HCT116 (cell line): ENCODE results near the gene SARS1. TPM values are rescaled to one million over a fixed set of nuclear protein-coding genes. Genes with fewer than 3 reads are reported as not detected.

Experiments used
- ATAC-seq: fragments of 200-7000 bp; cut with Tn5 transposase; 2 replicates; pipeline ENCODE4 v1.9.1; 2020; ENCODE audit warnings: mild to moderate bottlenecking, moderate library complexity
- BruUV-seq: library from RNA; stranded (reverse); fragments of 400-500 nt; replicated peaks from 2 replicates; lab custom pipeline; 2021; lab: Mats Ljungman, UMichigan
- CTCF ChIA-PET: fragments of 300-600 bp; sonication (Branson Sonifier 250); formaldehyde crosslinking; loops from one replicate; lab custom pipeline; 2021; ENCODE audit warnings: antibody characterized with exemption; lab: Charles Lee
- POLR2A ChIA-PET: fragments of 300-600, 350-600 bp; sonication (Branson Sonifier 250); formaldehyde crosslinking; loops from one replicate; lab custom pipeline; 2021; ENCODE audit warnings: antibody characterized with exemption; lab: Charles Lee
- RAD21 ChIA-PET, 2 experiments: fragments of 300-600 bp; sonication (Branson Sonifier 250); formaldehyde crosslinking; loops; one replicate each; lab custom pipeline; 2023; ENCODE audit warnings: low total read pairs in 2 of 2; ENCODE audit not compliant: uncharacterized antibody in 2 of 2, unreplicated experiment in 2 of 2, low non-redundant PET in 1 of 2; lab: Charles Lee
- DNase-seq: peaks from one replicate; pipeline ENCODE4 v3.0.0-alpha.2; 2010; ENCODE audit warnings: low read depth, low spot score
- H2AFZ ChIP-seq: fragments of 200-600 bp; shearing (Covaris generic), sonication (generic); 2 replicates; pipeline ENCODE4 v1.6.1; 2017; ENCODE audit warnings: low read depth, mixed run types, mixed read lengths, antibody characterized with exemption, low read length; ENCODE audit not compliant: poor library complexity, severe bottlenecking
- H3K27ac ChIP-seq: 2 replicates; pipeline ENCODE4 v1.5.1; 2012; ENCODE audit warnings: low read depth, low read length
- H3K27me3 ChIP-seq: fragments of 200-600 bp; sonication (generic); 2 replicates; pipeline ENCODE4 v1.6.1; 2016; ENCODE audit warnings: mixed run types, low read length, mixed read lengths; ENCODE audit not compliant: insufficient read depth
- H3K36me3 ChIP-seq, 2 experiments: fragments of 200-500 bp in 1 of 2; fragments of 200-600 bp in 1 of 2; sonication (Bioruptor generic) in 1 of 2; sonication (generic) in 1 of 2; 2 replicates each; pipeline versions ENCODE4 v1.5.1 to v1.6.1; 2014 to 2016; ENCODE audit warnings: low read length in 2 of 2, inconsistent platforms in 1 of 2, mixed read lengths in 1 of 2, mixed run types in 1 of 2; ENCODE audit not compliant: insufficient read depth in 2 of 2, control insufficient read depth in 1 of 2
- H3K4me1 ChIP-seq, 2 experiments: fragments of 200-600 bp in 1 of 2; sonication (generic) in 1 of 2; 2 replicates each; pipeline versions ENCODE4 v1.5.1 to v1.6.1; 2012 to 2017; ENCODE audit warnings: low read length in 2 of 2, inconsistent platforms in 1 of 2, mild to moderate bottlenecking in 1 of 2, mixed read lengths in 1 of 2, mixed run types in 1 of 2, moderate library complexity in 1 of 2; ENCODE audit not compliant: insufficient read depth in 2 of 2, control insufficient read depth in 1 of 2
- H3K4me2 ChIP-seq: fragments of 200-600 bp; sonication (generic); 2 replicates; pipeline ENCODE4 v1.6.1; 2017; ENCODE audit warnings: mixed run types, low read length, mixed read lengths
- H3K4me3 ChIP-seq, 2 experiments: fragments of 200-600 bp in 1 of 2; sonication (generic) in 1 of 2; replicated peaks in 1 of 2; 2 replicates each; pipeline ENCODE4 v1.5.1; 2011 to 2016; ENCODE audit warnings: low read length in 2 of 2, control low read depth in 1 of 2, low read depth in 1 of 2, mild to moderate bottlenecking in 1 of 2, mixed read lengths in 1 of 2, mixed run types in 1 of 2
- H3K79me2 ChIP-seq: fragments of 200-600 bp; sonication (generic); 2 replicates; pipeline ENCODE4 v1.6.1; 2017; ENCODE audit warnings: mild to moderate bottlenecking, mixed run types, low read length, moderate library complexity, mixed read lengths; ENCODE audit not compliant: insufficient read depth
- H3K9ac ChIP-seq: fragments of 200-600 bp; sonication (generic); 2 replicates; pipeline ENCODE4 v1.6.1; 2016; ENCODE audit warnings: low read length, mixed read lengths
- H3K9me2 ChIP-seq: fragments of 200-600 bp; sonication (generic), shearing (Covaris generic); 2 replicates; pipeline ENCODE4 v1.6.1; 2017; ENCODE audit warnings: mixed run types, mild to moderate bottlenecking, moderate library complexity; ENCODE audit not compliant: insufficient read depth
- H3K9me3 ChIP-seq, 2 experiments: fragments of 200-500 bp in 1 of 2; fragments of 200-600 bp in 1 of 2; sonication (Bioruptor generic) in 1 of 2; sonication (generic) in 1 of 2; 2 replicates each; pipeline ENCODE4 v1.6.1; 2014 to 2017; ENCODE audit warnings: low read length in 2 of 2, mixed read lengths in 2 of 2, inconsistent platforms in 1 of 2, low read depth in 1 of 2, mild to moderate bottlenecking in 1 of 2, mixed run types in 1 of 2, moderate library complexity in 1 of 2; ENCODE audit not compliant: control insufficient read depth in 1 of 2, insufficient read depth in 1 of 2
- H4K20me1 ChIP-seq: fragments of 200-600 bp; sonication (generic), shearing (Covaris generic); 2 replicates; pipeline ENCODE4 v1.6.1; 2017; ENCODE audit warnings: mixed run types, mild to moderate bottlenecking, moderate library complexity; ENCODE audit not compliant: insufficient read depth
- CTCF ChIP-seq, 3 experiments: fragments of 200-600 bp in 1 of 3; sonication (generic) in 1 of 3; IDR thresholded peaks in 2 of 3; conservative IDR thresholded peaks in 1 of 3; 2 replicates each; pipeline ENCODE4 v1.5.1; 2012 to 2017; ENCODE audit warnings: low read depth in 2 of 3, low read length in 2 of 3, antibody characterized with exemption in 1 of 3, borderline replicate concordance in 1 of 3, control low read depth in 1 of 3, mild to moderate bottlenecking in 1 of 3, mixed read lengths in 1 of 3, mixed run types in 1 of 3, moderate library complexity in 1 of 3; ENCODE audit not compliant: insufficient read depth in 1 of 3
- EGR1 ChIP-seq: IDR thresholded peaks from 2 replicates; pipeline ENCODE4 v1.6.1; 2012; ENCODE audit warnings: low read depth
- EZH2phosphoT487 ChIP-seq: fragments of 200-600 bp; IDR thresholded peaks from 2 replicates; pipeline ENCODE4 v1.6.1; 2018; ENCODE audit warnings: antibody characterized with exemption, borderline replicate concordance
- JUND ChIP-seq: IDR thresholded peaks from 2 replicates; pipeline ENCODE4 v1.6.1; 2012
- POLR2AphosphoS5 ChIP-seq: IDR thresholded peaks from 2 replicates; pipeline ENCODE4 v1.6.1; 2011; ENCODE audit warnings: mild to moderate bottlenecking, low read depth, low read length, moderate library complexity
- SIN3A ChIP-seq: IDR thresholded peaks from 2 replicates; pipeline ENCODE4 v1.6.1; 2012; ENCODE audit warnings: low read depth
- TCF7L2 ChIP-seq: IDR thresholded peaks from 2 replicates; pipeline ENCODE4 v1.7.0; 2011; ENCODE audit warnings: borderline replicate concordance, inconsistent platforms; ENCODE audit not compliant: insufficient read depth, insufficient read length; ENCODE audit errors: extremely low read depth
- ZFX ChIP-seq: fragments of 450-650 bp; IDR thresholded peaks from 2 replicates; pipeline ENCODE4 v1.6.1; 2017
- intact Hi-C: fragments of 100-400 bp; cut with micrococcal nuclease; formaldehyde crosslinking; loops from 2 replicates; pipeline ENCODE4 v1.10.0; 2022
- total RNA-seq: library from RNA; stranded (reverse); gene quantifications from one replicate; pipeline ENCODE4 v1.2.1, GENCODE V29; 2021; ENCODE audit not compliant: unreplicated experiment
- TF ChIP-seq, protein P1 (sequence below): IDR thresholded peaks from 2 replicates; pipeline ENCODE4 v1.6.1; 2012
- TF ChIP-seq, protein P2 (sequence below): IDR thresholded peaks from 2 replicates; pipeline ENCODE4 v1.6.1; 2012

Gene SARS1
- total RNA-seq, 1 experiment from 2014 or later: 206 TPM

DNA sequence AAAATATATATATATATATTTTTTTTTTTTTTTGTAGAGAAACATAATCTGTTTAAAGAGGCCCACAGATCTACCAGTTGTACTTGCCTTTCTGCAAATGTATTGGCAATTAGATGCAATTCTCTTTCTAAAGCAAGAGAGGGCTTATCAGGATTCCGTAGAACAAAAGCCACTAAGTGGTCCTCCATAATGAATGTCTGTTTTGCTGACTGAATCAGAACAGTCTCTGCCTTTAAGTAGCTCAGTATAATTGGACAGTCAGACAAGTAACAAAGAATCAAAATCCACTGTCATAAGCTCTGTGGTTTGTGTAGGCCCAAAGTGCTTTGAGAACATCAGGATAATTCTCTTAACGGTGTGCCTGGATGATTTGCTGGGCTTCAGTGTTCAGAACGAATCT lies 17.3 kb downstream of the SARS1 start:
- ATAC-seq (no peak), DNase-seq (no peak)
- H3K27me3 ChIP-seq: no peaks in the 10 kb centered on the region
- H3K4me2 ChIP-seq: no peak overlapping the region
- peaks cover 44 to 51% of the 10 kb centered on the region in 2 experiments for H3K36me3 ChIP-seq
- BruUV-seq: TSS peak; percentile 26
- TF ChIP-seq POLR2AphosphoS5: 0 out of 2 replicates have a peak, but pooled peaks have one; percentile 8
- TF ChIP-seq EGR1: no peak
- H3K27ac ChIP-seq: no peak overlapping the region
- peaks cover 7% of the 10 kb centered on the region; the same call in 1 of the 2 replicates for H3K79me2 ChIP-seq
- ChIA-PET POLR2A (interaction anchor here (1.0 kb wide), 1 partner anchor 9 kb away, joined by 3 read pairs; no protein-coding TSS in a partner anchor), RAD21 (no interaction called here), CTCF (no interaction called here)
- intact Hi-C loops: no loop called here
- no peaks in the 10 kb centered on the region for H4K20me1 ChIP-seq
- no peak overlapping the region for H3K4me3 ChIP-seq
- no peak overlapping the region for H2AFZ ChIP-seq
- no peaks in the 10 kb centered on the region for H3K9me3 ChIP-seq
- peaks cover 0 to 3% of the 10 kb centered on the region in 2 experiments; a peak in 1 of 4 replicates for H3K4me1 ChIP-seq
- no peak overlapping the region for H3K9ac ChIP-seq
- H3K9me2 ChIP-seq: no peaks in the 10 kb centered on the region

DNA sequence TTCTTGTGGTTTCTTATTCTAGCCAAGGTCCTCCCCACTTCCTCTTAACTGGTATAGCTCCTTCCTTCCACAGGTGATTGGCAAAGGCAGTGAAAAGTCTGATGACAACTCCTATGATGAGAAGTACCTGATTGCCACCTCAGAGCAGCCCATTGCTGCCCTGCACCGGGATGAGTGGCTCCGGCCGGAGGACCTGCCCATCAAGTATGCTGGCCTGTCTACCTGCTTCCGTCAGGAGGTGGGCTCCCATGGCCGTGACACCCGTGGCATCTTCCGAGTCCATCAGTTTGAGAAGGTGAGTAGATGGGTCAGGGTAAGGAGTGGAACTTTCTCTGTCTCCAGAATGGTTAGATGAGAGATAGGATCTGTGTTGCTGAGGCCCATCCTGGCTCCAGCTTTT lies 21.4 kb downstream of the SARS1 start:
- no peaks in the 10 kb centered on the region for H3K27me3 ChIP-seq
- ChIA-PET RAD21 (no interaction called here), POLR2A (no interaction called here)
- H4K20me1 ChIP-seq: no peaks in the 10 kb centered on the region
- ATAC-seq (no peak), DNase-seq (no peak)
- H3K27ac ChIP-seq: no peak overlapping the region
- no peaks in the 10 kb centered on the region for H3K79me2 ChIP-seq
- no TSS peak for BruUV-seq
- H2AFZ ChIP-seq: no peak overlapping the region
- H3K4me1 ChIP-seq: peaks cover 0 to 6% of the 10 kb centered on the region in 2 experiments; a peak in 1 of 4 replicates
- H3K36me3 ChIP-seq: peaks cover 48 to 56% of the 10 kb centered on the region in 2 experiments
- no peaks in the 10 kb centered on the region for H3K9me2 ChIP-seq
- H3K9me3 ChIP-seq: no peaks in the 10 kb centered on the region
- intact Hi-C loops: no loop called here
- TF ChIP-seq EZH2phosphoT487 (no peak), CTCF (IDR thresholded peaks at IDR 0.05 in 2 of 3, conservative IDR thresholded peaks at IDR 0.05 in 1 of 3; ENCODE audit: borderline replicate concordance in 1 of 3, insufficient read depth in 1 of 3, low read depth in 2 of 3, low read length in 2 of 3) (no peak), JUND (no peak), POLR2AphosphoS5 (no peak), EGR1 (no peak), TCF7L2 (no peak), SIN3A (no peak), ZFX (no peak)
- TF ChIP-seq, protein P1, sequence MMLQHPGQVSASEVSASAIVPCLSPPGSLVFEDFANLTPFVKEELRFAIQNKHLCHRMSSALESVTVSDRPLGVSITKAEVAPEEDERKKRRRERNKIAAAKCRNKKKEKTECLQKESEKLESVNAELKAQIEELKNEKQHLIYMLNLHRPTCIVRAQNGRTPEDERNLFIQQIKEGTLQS: no peak
- TF ChIP-seq, protein P2, sequence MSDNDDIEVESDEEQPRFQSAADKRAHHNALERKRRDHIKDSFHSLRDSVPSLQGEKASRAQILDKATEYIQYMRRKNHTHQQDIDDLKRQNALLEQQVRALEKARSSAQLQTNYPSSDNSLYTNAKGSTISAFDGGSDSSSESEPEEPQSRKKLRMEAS: no peak
- TF ChIP-seq, all 23 proteins: peak for 0
- H3K9ac ChIP-seq: no peak overlapping the region
- H3K4me2 ChIP-seq: no peak overlapping the region
- no peak overlapping the region for H3K4me3 ChIP-seq
- CTCF ChIA-PET: interaction anchor here (0.6 kb wide), 1 partner anchor 8 kb away, joined by 3 read pairs; no protein-coding TSS in a partner anchor
